ENCODE data around the gene EMILIN1. TPM values are rescaled to one million over a fixed set of nuclear protein-coding genes. Genes with fewer than 3 reads are reported as not detected.
A peak's percentile ranks its signal among the peaks of the same experiment; 100 is the strongest.

Gene EMILIN1
- total RNA-seq, result 25.8 TPM
- long read RNA-seq, partial matches to known transcripts, result 1 of 1 reads
- long read RNA-seq, other reads (novel, unspliced or antisense), result 0 of 1 reads

DNA sequence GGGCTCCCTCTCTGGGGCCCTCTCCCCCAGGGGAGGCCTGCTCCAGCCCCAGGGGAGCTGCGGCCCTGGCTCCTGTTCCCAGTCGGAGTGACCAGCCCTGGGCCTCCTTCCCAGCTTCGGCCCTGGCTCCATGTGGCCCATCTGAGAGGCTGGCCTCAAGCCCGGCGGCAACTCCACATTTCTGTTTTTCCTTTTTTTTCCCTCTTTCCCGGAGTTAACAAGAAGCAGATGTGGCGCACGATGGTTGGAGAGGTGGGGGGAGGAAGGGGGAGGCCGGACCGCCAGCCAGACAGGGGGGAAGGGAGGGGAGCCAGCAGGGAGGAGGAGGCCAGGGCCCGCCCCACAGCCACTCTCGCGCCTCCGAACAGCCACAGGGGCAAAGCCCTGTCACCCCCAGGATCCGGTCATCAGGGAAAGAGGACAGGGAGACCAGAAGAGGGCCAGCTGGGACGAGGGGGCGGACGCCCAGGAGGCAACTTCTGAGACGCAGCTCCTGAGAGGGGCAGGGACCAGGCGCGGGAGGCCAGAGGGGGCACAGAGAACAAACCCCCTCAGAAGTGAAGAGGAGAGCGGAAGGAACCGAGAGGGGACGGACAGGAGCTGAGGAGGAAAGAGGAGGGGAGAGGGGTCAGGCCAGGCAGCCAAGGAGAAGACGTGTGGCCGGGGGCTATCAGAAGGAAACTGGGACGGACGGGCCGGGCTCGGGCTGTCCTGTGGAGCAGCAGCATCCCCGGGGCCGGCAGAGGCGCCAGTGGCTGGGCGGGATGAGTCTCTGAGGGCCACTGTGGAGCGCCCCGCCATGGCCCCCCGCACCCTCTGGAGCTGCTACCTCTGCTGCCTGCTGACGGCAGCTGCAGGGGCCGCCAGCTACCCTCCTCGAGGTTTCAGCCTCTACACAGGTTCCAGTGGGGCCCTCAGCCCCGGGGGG is at the start of gene EMILIN1:
Gene EMILIN1 (plus strand): TSS at position 349 of the 928 bp plus-strand sequence. CDS start 451 bp downstream, at position 800.
- peak; percentile 91 for DNase-seq (ENCODE audit: missing footprints)
- peak; percentile 80 for ATAC-seq
- intact Hi-C loops (cut with DNase I), result no loop called here

DNA sequence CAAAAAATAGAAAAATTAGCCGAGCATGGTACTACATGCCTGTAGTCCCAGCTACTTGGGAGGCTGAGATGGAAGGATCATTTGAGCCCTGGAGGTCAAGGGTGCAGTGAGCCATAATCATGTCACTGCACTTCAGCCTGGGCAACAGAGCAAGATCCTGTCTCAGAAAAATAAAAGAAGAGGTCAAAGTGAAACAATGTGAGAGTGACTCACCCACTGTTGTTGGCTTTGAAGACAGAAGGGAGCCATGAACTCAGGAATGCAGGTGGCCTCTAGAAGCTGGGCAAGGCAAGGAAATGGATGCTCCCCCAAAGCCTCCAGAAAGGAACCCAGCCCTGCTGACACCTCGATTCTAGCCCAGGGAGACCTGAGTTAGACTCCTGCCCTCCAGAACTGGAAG is 49.4 kb upstream of the EMILIN1 start:
- no peak for ATAC-seq
- DNase-seq (ENCODE audit: missing footprints), result no peak
- intact Hi-C loops (cut with DNase I), result no loop called here

DNA sequence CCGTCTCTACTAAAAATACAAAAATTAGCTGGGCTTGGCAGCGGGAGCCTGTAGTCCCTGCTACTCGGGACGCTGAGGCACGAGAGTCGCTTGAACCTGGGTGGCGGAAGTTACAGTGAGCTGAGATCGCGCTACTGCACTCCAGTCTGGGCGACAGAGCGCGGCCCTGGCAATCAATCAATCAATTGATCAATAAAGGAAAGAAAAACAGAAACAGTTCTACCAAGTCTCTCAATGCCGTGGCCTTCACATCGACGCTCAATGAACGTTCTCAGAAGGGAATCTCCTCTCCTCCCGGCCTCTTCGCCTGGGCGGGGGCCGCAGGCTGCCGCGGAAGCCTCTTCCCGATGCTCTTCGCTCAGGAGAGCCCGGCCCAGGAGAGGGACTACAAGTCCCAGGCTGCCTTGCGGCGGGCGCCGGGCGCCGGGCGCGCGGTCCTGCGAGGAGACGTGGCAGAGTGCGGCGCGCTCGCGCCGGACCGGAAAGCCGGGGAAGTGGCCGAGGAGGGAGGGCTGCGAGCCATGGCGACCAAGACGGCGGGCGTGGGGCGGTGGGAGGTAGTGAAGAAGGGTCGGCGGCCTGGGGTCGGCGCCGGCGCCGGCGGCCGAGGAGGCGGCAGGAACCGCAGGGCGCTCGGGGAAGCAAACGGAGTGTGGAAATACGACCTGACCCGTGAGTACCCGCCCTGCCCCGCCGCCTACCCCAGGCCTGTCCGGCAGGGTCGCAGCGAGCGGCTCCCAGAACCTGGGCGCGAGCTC is 45.7 kb upstream of the EMILIN1 start, which contains the start of gene TMEM214:
Gene TMEM214 (plus strand): TSS at position 471 of the 758 bp plus-strand sequence. CDS start 51 bp downstream, at position 522.
- intact Hi-C loops (cut with DNase I), result loop anchor here (2.0 to 5.0 kb wide), 3 partner anchors 18 to 55 kb away; partner anchors contain the start of genes AGBL5, KHK and OST4

DNA sequence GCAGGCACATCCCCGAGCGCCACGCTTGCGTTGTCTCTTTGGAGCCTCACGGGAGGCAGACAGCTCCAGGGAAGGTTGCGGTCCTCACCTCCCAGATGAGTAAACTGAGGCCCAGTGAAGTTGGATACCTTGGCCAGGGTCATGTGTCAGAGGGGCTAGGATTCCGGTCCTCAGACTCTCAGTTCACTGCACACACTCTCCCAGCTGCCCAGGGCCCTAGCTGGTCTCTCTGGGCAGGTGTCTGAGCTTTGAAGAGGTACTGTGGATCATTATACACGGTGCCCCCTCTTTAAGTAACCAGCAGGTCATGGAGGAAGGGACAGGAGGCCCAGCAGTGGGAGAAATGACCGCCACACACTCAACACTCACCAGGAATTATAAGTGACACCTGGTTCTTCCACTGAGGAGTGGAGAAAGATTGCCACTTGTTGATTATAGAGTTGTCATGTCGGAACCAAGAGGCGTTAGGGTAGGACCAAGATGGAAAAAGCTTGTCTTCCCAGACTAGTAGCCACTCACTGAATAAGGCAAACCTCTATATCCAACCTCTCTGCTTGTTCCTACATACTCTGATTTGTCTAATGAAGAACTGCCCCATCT is 45.1 kb upstream of the EMILIN1 start:
- intact Hi-C loops (cut with DNase I), result loop anchor here (2.0 to 5.0 kb wide), 3 partner anchors 17 to 54 kb away; partner anchors contain the start of genes AGBL5, KHK and OST4
- ATAC-seq (peak; percentile 6), DNase-seq (ENCODE audit: missing footprints) (no peak)

More for the DNA sequence above, 45.7 kb upstream of the EMILIN1 start, which contains the start of gene TMEM214:
- peak; percentile 96 for DNase-seq (ENCODE audit: missing footprints)
- ATAC-seq, result peak; percentile 98

DNA sequence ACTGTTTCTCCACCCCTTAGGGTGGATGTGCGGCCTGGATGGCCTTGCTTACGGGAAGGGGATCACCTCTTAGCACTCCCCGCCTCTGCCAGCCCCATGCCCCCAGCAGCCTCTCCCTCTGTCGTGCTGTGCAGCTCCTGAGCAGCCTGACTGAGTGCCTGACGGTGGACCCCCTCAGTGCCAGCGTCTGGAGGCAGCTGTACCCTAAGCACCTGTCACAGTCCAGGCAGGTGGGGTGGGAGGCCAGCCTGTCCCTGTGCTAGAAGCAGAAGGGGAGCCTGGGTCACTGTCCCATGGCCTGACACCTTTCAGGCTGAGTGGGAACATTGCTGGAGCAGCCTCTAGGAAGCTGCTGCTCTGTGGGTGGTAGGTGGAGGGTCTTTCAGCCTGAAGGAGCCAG is 40.4 kb upstream of the EMILIN1 start:
- ATAC-seq, result no peak
- DNase-seq (ENCODE audit: missing footprints), result no peak
- intact Hi-C loops (cut with DNase I), result no loop called here

DNA sequence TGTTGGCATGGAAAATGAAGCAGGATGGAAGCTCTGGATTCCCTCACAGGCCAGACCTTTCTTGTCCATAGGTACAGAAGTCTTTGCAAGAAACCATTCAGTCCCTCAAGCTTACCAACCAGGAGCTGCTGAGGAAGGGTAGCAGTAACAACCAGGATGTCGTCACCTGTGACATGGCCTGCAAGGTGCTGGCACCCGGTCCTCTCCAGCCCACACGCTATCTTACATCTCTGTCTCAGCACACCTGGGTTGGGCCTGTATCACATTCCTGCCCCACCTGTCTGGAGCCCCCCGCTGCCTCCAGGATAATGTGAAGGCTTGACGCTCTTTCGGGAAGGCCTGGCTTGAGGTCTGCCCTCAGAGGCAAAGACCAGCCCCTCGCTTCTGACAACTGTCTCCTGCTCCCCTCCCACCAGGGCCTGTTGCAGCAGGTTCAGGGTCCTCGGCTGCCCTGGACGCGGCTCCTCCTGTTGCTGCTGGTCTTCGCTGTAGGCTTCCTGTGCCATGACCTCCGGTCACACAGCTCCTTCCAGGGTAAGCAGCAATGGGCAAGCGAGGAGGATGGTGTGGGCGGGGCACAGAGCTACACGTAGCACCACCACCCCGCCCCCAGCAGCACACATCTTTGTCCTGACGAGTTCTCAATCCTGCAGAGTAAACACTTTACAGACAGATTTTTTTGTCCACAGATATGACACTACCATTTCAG is 39.6 kb upstream of the EMILIN1 start:
- ATAC-seq (no peak), DNase-seq (ENCODE audit: missing footprints) (no peak)
- intact Hi-C loops (cut with DNase I), result no loop called here

DNA sequence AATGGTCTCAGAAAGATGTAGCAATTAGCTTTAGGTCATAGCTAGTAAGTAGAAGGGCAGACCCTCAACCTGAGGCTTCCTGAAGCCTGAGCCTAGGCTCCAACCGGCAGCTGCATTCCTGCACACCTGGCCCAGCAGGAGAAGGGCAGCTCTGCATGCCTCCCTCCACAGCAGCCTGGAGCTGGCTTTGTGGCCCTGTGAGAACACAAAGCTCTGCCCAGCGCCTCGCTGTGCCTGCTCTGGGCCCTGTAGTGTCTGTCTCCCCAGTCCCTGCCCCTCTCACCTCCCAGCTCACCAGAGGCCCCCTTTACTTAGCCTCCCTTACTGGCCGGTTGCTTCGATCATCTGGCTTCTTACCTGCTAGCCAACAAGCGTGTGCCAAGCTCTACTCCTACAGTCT is 39.0 kb upstream of the EMILIN1 start:
- ATAC-seq (no peak), DNase-seq (ENCODE audit: missing footprints) (no peak)
- intact Hi-C loops (cut with DNase I), result no loop called here

DNA sequence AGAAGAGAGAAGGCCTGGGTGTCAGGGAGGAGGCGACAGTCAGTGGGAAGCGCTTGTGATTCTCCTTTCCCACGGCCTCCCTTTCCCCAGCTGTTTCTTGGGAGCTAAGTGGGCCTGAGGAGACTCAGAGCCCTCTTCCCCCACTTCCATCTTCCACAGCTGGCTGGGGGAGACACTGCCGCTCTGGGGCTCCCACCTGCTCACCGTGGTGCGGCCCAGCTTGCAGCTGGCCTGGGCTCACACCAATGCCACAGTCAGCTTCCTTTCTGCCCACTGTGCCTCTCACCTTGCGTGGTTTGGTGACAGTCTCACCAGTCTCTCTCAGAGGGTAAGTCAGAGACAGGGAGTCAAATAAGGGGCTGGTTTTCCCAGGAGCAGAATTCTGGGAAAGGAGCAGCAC is 38.5 kb upstream of the EMILIN1 start:
- intact Hi-C loops (cut with DNase I), result no loop called here
- DNase-seq (ENCODE audit: missing footprints) (no peak), ATAC-seq (no peak)

DNA sequence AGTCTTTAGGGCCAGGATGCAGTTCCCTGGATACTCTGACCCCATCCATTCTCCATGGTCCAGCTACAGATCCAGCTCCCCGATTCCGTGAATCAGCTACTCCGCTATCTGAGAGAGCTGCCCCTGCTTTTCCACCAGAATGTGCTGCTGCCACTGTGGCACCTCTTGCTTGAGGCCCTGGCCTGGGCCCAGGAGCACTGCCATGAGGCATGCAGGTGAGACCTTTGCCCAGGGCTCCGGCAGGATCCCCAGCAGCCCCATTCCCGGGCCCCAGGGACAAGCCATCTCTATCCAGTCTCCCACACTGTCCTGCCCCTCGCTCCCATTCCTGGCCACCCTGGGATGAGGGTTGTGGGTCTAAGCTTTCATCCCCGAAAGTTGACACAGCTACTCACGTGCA is 38.1 kb upstream of the EMILIN1 start:
- ATAC-seq (no peak), DNase-seq (ENCODE audit: missing footprints) (no peak)
- intact Hi-C loops (cut with DNase I), result no loop called here

DNA sequence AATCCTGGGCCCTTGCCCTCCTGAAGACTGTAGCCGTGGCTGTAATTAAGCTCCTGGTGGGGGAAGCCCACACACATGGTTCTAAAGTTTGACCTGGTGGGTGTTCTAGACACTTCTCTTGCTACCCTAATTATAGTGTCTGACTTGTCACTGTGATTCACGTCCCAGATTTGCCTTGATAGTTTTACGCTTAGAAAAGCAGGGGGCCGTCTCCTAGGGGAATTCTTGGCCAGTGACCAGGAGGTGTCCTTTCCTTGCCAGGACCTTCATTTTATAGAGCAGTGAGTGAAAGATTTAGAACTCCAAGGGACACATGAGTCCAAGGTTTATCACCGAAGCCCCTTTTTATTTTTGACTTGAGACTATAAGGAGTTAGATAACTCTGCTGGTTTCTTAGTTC is 36.7 kb upstream of the EMILIN1 start:
- no peak for ATAC-seq
- intact Hi-C loops (cut with DNase I), result no loop called here
- no peak for DNase-seq (ENCODE audit: missing footprints)

DNA sequence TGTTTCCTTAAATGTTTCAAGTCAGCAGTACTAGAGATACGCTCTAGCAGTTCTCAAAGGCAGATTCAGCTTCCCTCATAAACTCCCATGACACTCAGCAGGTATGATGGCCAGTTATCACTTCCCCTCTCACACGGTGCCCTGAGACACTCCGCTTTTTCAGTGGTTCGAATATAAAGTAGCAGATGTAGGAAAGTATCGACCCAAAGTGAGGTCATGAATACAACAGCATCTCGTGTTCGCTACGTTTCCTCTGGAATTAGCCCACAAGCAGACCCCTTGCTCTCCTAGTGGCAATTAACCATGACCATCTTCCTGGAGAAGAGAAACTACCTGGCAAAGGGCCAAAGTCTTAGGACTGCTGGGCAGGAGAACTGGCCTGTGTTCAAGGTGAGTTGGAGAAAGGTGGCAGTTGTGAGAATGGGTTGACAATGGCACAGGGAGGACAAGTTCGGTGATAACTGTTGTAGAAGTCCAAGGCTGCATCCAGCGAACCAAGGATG is 36.2 kb upstream of the EMILIN1 start:
- intact Hi-C loops (cut with DNase I), result no loop called here
- ATAC-seq (no peak), DNase-seq (ENCODE audit: missing footprints) (no peak)

DNA sequence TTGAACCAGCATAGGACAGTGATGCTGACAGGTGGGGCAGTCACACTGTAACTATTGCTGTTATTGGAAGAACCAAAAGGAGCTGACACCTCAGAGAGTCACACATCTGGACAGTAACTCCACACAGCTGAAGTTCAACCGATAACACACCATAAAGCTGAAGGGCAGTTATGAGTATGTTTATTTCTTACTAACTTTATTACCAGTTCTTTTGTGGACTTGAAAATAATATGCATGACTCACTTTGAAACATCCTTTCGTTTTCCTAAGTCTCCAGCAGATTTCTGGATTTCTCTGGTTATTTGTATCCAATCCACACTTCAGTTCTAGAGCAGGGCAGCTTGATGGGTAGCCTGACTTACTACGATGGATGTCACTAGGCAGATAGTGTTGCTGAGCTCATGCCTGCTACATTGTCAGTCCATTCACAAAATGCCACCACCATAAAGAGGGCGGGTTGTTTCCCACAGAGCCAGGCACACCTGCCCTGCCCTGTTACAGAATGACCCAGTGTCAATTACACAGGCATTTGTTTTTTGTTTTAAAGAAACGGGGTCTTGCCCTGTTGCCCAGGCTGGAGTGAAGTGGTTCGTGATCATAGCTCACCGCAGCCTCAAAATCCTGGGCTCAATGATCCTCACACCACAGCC is 35.3 kb upstream of the EMILIN1 start:
- intact Hi-C loops (cut with DNase I), result no loop called here
- no peak for DNase-seq (ENCODE audit: missing footprints)
- no peak for ATAC-seq

DNA sequence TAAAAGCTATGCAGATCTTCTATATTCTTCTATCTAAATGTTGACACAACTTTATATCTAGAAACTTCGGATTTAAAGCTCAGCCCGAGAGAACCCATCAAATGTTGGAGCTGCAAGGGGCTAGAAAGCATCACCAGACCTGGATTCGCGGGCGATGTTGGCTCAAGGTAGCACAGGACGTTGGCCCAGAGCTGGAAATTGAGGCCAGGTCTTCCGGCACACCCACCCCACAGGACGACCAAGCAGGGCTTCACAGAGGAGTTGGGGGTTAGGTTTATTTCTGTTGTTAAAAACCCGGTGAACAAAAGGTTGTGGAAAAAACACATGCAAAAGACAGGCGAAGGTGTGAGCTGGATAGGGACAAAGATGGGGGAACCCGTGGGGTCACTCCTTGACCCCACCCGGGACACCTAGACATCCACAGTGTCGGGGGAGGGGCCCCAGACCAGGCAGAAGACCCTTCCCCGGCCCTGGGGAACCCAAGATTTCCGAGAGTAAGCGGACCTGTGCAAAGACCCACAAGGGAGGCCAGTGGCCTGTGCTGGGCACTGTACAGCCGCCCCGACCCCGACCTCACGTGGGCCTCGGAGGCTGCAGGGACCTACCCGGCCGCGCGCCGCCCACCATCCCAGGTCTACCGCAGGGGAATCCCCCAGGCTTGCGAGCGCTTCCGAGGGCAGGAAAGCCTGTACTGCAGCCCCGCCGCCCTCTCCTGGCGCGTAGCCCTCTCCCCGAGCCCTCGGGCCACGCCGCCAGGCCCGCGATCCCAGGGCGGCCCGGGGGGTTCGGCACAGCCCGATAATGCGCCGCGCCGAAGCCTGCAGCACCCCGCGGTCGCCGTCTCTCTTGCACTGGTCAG is 28.8 kb upstream of the EMILIN1 start:
- ATAC-seq (peak; percentile 19), DNase-seq (ENCODE audit: missing footprints) (peak; percentile 79)
- intact Hi-C loops (cut with DNase I), result loop anchor here (2.0 kb wide), 2 partner anchors 17 to 21 kb away; partner anchors contain the start of genes OST4 and TMEM214

DNA sequence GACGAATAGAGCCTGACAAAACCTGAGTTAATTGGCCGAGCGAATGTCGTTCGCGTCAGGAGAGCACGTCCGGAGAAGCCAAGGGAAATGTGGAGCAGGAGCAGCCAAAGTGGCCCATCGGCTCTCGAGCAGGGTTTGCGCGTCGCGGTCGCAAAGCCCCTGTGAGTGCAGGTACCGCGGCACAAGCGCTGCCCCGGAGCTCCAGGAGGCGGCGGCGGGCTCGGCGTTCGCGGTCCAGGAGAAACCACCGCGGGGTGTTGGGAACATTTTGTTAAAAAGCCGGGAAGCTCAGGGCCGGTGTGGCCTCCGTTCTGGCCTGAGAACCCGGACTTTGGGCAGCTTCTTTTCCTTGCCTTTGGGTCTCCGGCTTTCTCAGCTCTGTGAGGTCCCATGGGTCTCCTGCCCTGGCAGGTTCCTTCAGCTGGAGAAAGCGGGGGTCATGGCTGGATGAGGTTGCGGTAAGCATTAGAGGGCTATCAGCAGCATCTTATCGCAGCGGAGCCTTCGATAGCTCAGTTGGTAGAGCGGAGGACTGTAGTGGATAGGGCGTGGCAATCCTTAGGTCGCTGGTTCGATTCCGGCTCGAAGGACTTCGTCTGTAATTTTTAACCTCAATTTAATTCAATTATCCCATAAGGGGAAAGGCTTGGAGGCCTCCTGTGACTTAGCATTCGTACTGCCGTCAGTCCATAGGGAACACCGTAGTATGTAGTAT is 28.0 kb upstream of the EMILIN1 start:
- DNase-seq (ENCODE audit: missing footprints) (peak; percentile 90), ATAC-seq (peak; percentile 85)
- intact Hi-C loops (cut with DNase I), result loop anchor here (2.0 kb wide), 2 partner anchors 18 to 20 kb away; partner anchors contain the start of genes OST4 and TMEM214

DNA sequence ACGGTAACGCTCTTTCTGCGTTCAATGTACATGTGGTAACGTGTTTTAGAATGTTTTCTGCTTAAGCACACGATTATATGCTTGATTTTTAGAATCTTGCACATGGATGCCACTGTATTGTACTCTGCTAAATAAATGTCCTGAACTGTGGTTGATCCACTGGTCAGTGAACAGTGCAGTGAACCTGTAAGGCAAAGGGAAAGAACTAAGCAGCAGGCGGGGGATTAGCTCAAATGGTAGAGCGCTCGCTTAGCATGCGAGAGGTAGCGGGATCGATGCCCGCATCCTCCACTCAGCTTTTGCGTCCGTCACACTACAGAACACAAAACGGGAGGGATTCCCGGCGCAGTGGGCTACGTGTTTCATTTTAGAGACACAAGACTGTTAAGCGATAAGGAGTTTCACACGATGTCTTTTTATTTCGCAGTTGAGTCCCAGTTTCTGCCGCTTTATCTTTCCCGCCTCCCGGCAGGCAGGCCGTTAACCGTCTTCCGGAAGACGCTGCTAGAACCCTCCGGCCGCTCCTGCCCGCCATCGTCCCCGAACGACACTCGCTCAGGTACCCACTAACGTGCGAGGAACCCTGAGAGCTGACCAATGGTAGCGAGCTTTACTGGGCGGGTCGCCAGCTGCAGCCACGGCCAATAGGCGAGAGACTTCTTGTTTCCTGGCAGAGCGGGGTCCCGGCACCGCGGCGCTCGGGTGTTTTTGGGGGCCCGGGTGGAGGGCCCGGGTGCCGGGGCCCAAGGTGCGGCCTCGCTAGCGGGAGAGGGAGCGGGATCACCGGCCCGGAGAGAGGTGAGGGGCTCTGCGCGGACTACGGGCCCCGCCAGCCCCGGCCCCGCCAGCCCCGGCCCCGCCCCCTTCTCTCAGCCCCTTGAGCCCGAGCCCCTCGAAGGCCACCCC is 27.2 kb upstream of the EMILIN1 start, which contains the start of gene AGBL5:
Gene AGBL5 (plus strand): TSS at position 673 of the 906 bp plus-strand sequence. CDS start 1,291 bp downstream, outside the sequence.
- intact Hi-C loops (cut with DNase I), result loop anchor here (1.0 to 2.0 kb wide), 3 partner anchors 18 to 35 kb away; partner anchors contain the start of genes KHK, OST4 and TMEM214

More for the DNA sequence above, 27.2 kb upstream of the EMILIN1 start, which contains the start of gene AGBL5:
- peak; percentile 83 for ATAC-seq
- DNase-seq (ENCODE audit: missing footprints), result peak; percentile 95
